Measurements from ENCODE around the gene RYR3.

RYR3 gene

DNA sequence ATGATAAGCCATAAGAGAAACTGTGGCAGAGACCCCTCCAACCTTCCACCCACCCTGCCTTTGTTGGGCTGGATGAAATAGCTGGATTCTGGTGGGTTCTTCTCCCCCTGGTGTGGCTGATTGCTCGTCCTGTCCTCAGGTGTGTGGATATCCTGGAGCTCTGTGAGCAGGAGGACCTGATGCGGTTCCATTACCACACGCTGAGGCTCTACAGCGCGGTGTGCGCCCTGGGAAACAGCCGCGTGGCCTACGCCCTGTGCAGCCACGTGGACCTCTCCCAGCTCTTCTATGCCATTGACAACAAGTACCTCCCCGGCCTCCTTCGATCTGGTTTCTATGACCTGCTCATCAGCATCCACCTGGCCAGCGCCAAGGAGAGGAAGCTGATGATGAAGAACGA, 351.2 kb downstream of the RYR3 start:
- DNase-seq, result no peak

- DNase-seq, result no peak
These were observed 354.2 kb downstream of the RYR3 start for GRCh38 chr15:33664947-33665346.

DNA sequence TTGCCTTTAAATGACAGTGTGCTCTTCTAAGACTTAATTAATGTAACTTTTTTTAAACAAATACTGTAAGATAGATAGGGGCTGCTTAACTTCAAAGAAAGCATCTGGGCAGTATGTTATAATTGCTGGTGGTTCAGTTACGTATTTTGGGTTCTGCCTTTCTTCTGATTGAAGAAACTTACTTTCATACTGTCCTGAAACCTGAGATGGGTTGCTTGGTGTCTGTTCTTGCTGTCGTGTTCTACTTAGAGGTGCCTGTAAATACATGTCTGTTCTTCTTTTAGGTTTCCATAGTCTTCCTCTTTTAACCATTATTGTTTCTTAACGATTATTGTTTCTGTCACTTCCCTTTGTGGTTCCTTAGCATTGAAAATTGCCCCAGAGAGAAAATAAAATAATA, 359.8 kb downstream of the RYR3 start:
- no peak for DNase-seq

DNA sequence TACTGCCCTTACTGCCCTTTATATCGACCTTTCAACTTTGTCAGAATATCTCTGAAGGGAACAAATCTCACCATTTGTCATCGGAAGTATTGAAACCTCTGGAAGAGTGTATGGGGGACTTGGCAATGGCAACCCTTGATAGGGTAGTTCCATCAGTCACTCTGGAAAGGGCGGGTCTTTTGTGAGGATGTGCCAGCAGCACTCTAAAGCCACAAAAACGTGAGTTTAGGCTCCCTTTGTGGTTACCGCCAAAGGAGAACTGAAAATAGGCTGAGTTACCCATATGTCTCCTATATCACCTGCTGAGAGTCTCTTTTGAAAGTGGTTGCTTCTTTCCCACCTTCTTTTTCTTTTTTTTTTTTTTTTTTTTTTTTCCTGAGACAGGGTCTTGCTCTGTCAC, 360.7 kb downstream of the RYR3 start:
- no peak for DNase-seq

DNA sequence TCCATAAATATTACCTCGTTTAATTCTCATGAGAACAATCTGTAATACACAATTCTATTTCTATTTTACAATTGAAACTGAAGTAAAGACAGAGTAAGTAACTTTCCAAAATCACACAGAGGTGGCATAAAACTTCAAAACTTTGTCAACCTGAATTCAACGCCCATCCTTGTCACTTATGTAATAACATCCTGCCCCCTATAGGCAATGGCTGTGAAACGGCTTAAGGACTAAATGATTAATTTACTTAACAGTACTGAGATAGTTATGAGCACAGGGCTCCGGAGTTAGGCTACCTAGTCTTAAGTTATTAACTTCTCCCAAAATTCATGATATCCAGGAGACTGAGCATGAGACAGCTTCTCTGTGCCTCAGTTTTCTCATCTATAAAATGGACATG, 364.5 kb downstream of the RYR3 start:
- no peak for DNase-seq

DNA sequence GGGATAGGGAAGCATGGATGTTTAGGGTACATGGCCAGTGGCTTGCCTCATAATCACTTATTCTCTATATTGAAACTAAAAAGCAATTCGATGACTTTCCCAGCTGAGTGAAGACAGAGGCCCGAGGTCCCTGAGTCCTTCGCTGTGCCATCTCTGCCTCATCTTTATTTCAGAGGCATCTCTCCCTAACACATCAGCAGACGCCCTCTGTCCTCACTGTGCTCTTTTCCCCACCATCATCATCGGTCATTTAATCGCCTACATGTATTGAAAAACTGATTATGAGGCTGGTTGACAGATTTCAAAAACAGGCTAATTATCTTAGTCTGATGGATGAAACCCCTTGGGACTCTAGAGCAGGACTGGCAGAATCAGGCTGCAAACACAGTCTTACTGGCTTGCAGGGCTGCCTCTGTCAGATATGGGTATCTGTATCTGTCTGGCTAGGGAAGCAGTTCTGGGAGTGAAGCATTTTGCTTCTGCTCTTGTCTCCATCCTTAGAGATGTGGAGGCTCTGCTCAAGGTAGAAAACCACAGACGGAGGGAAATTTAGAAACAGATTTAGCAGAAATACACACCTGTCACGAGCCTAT, 366.6 kb downstream of the RYR3 start:
- DNase-seq, result no peak

DNA sequence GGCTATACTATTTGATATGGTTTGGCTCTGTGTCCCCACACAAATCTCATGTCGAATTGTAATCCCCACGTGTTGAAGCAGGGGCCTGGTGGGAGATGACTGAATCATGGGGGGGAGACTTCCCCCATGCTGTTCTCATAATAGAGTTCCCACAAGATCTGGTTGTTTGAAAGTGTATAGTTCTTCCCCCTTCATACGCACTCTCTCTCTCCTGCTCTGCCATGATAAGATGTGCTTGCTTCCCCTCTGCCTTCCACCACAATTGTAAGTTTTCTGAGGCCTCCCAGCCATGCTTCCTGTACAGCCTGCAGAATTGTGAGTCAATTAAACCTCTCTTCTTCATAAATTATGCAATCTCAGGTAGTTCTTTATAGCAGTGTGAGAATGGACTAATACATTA, 367.4 kb downstream of the RYR3 start:
- DNase-seq, result no peak

DNA sequence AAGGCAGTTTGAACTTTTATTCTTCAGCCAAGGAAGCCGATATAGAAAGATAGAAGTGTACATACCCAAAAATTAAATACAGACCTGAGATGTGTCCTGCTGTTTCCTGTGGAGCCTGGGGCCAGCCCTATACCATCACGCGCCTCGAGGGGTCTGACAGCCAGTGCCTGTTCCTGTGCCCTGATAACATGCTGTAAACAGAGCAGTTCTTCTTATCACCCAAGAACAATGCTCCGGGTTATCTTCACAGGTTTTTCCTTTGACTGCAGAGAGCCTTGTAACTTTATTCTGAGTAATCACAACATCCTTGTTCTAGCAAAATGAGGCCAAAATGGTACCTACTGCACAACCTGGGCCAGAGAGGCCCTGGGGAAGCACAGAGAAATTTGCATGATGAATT, 367.8 kb downstream of the RYR3 start:
- DNase-seq, result no peak

DNA sequence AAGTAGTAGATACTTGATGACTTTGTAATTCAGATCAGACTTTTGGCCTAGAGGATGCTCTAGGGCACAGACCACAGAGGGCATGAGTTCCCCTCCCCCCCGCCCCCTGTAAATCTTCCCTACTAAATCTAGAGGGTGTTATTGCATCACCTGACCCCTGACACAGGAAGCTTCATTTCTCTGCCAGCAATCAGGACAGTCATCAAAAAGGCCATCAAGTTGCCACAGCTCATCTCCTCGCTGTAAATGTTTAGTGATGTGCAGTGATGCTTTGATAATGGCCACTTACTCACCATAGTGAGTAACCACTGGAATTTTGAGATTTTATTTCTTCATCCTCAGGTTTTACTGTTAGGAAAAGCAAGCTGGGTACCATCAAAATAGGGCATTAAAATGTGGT, 368.3 kb downstream of the RYR3 start:
- DNase-seq, result no peak

GRCh38 chr15:33680336-33680735, 369.6 kb downstream of the RYR3 start:
- no peak for DNase-seq

DNA sequence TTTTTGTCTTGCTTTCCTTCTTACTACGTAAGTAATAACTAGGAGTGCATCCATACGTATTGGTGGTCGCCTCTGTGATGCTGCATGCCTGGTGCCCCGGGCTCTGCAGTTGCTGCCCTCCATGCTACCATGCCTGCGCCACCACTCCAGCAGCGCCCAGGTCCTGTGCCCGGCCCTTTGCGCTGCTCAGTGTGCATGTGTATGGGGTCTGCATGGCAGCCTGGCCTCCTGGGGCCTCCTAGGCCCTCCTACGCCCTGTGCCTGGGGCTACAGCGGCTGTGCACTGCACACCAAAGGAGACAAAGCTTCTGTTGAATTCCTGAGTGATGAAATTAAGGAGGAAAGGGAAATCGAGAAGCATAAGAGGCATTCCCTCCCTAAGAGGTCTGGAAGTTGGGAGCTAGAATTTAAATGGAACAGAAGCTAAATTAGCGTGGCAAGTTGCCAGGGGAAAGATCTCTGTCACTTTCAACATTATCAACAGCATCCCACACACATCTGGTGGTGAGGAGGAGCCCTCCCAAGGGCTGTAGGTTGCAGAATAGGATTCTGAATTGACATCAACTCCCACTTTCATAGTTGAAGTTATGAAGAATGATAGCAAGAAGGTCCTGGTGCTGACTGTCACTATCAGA, 382.5 kb downstream of the RYR3 start:
- DNase-seq, result no peak

DNA sequence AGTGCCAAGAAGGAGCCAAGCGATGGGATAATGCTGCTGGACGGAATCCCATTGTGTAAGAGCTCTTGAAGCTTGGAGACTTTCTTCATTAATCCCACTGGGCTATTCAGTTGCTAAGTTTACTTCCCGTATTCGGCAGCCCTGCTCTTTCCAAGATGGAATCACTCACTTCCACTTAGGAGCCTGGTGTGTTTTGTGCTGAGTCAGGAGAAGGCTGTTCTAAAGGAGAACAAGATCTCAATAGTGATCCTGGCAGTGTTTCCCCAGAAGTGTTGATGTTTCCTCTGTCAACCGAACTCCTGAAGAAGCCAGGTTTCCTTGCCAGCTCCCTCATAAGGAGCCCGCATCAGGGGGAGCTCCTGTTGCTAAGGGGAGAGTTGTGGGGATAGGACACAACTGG, 387.4 kb downstream of the RYR3 start:
- no peak for DNase-seq

DNA sequence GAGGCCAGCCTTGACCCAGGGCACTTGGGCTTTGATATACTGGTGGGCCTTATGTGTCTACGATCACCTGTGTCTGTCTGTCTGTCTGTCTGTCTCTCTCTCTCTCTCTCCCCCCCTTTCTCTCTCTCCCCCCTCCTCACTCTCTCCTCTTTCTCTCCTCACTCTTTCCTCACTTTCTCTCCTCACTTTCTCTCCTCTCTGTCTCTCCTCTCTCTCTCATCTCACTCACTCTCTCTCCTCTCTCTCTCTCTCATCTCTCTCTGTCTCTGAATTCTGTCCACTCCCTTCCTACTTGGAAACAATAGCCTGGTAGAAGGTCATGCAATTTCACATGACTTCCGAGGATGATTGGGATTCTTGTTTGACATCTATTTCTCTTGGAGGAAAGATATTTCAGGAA, 388.4 kb downstream of the RYR3 start:
- no peak for DNase-seq

DNA sequence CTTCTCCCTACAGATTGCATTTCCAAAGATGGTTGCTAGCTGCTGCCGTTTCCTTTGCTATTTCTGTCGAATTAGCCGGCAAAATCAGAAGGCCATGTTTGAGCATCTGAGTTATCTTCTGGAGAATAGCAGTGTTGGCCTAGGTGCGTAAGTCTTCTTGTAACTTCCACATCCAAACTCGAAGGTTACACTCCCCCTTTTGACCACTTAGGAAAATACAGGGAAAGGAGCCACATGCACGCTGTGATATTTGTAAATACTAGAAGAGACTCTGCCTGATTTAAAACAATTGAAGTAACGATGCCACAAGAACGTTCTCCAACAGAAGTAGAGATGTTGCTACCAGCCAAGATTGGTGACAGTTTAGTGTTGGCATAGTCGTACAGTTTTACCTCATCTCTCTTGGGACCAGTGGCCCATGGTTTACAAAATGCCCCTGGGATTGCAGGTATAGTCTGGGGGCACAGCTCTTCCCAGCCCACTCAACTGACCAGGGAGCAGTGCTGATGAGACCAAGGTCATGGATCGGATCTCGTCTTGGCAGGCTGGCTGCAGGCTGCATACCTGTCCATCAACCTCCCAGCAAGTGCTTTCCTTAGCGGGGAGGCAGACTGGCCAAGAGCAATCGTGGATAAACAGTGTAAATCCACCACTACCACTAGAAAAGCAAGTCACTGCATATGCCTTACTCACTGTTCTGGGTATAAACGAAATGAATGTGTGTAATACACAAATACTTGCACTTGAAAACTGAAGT, 389.1 kb downstream of the RYR3 start:
- DNase-seq, result no peak

- DNase-seq, result peak; percentile 41 to 49
These were observed 390.0 kb downstream of the RYR3 start for GRCh38 chr15:33700695-33701303.

DNA sequence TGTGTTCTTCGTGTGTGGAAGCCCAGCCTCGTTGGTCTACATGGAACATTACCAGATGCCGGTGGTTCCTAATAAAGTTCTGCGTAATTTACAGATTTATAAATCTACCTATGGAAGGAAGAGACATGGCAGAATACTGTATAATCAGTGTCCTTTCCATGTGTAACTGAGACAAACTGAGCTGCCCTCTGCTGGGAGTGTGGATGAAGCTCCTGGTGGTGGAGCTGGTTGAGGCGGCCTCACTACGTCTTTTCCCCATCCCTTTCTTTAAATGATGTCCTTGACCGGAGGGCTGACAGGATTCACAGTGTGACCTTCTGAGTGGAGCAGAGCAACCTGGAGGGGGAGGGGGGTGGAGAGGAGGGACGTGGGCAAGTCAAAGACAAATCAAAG, 390.5 kb downstream of the RYR3 start:
- no peak for DNase-seq

DNA sequence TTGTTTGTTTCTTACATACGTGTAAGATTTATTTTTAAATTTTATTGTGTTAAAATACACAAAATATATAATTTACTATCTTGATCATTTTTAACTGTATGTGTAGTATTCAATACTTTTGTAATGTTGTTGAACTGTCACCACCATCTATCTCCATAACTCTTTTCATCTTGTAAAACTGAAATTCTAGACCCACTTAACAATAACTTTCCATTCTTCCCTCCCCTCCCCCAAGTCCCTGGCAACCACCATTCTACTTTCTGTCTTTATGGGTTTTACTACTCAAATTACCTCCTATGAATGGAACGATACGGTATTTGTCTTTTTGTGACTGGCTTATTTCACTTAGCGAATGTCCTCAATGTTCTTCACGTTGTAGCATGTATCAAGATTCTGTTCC, 395.4 kb downstream of the RYR3 start:
- no peak for DNase-seq

DNA sequence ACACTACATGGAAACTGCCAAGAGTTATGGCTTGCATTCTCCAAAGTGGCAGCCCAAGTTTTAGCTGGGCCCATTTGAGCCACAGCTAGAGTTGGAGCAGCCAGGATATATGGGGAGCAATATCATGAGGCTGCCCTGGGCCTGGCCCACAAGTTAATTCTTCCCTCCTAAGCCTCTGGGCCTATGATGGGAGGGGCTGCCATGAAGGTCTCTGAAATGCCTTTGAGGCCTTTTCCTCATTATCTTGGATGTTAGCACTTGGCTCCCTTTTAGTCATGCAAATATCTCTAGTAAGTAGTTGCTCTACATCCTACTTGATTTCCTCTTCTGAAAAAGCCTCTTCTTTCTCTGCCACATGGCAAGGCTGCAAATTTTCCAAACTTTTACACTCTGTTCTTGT, 400.0 kb downstream of the RYR3 start:
- no peak for DNase-seq

DNA sequence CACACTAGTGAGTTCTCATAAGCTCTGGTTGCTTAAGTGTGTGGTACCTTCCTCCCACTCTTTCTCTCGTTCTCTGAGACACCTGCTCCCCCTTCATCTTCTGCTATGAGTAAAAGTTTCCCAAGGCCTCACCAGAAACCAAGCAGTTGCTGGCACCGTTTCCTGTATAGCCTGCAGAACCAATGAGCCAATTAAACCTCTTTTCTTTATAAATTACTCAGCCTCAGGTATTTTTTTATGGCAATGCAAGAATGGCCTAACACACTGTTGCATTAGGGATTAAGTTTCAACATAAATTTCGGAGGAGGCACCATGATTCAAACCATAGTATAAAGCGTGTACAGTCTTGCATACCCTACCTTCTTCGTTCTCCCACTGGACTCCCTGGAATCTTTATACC, 405.3 kb downstream of the RYR3 start:
- no peak for DNase-seq

DNA sequence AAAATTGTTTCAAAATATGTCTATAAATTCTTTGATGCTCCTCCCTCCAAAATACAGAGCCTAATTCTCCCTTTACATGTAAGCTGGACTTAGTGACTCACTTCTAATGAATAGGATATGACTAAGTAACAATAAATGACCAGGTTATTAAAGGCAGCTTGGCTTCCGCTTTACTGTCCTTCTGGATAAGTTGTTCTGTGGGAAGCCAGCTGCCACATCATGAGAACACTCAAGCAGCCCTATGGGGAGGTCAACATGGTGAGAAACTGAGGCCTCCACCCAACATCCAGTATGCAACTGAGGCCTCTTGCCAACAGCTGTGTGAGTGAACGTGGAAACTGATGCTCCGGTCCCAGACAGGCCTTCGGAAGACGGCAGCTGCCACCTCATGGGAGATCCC, 410.2 kb downstream of the RYR3 start:
- no peak for DNase-seq

GRCh38 chr15:33722005-33722672, 411.4 kb downstream of the RYR3 start:
- no peak for DNase-seq

GRCh38 chr15:33722673-33723015, 411.9 kb downstream of the RYR3 start:
- no peak for DNase-seq

DNA sequence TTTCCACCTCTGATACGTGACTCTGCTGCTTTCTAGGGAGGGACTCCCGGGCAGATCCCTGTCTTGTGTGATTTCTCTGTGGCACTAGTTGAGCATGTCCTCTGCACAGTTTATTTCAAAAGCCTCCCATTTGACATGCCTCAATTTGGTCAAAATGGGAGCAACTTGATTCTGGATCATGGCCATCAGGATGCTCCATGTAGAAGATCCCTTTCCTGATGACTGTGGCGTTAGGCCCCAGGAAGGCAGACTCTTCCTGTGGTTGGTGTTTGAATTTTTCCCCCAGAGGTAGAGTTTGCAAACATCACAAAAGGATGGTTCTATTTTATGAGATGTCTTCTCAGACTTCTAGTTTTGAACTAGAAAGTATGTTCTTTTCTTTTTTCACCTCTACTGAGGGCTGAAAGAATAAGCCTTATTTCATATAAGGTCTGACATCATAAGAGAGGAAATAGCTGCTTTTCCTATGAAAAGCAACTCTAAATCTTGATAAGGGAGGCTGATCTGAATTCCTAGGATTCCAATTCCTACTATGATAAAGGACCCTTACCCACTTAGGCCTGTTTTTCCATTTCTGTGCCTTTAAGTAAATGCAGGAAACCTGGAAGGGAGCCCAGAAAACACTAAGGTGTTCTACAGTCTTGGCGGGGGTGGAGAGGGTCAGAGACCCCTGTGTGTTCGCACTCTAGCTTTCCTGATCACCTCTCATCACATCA, 413.7 kb downstream of the RYR3 start:
- no peak for DNase-seq

All from stimulated activated CD4-positive, alpha-beta T cell treated with anti-CD3 and anti-CD28 coated beads, Interleukin-4, amount 100 ng/mL, for 4 hours (primary cell).